ENCODE results near the gene ARHGDIG. TPM values are rescaled to one million over a fixed set of nuclear protein-coding genes. Genes with fewer than 3 reads are reported as not detected.

The ARHGDIG gene
- total and polyA plus RNA-seq, 4 donors, result 0.08 TPM; not detected in 3

DNA sequence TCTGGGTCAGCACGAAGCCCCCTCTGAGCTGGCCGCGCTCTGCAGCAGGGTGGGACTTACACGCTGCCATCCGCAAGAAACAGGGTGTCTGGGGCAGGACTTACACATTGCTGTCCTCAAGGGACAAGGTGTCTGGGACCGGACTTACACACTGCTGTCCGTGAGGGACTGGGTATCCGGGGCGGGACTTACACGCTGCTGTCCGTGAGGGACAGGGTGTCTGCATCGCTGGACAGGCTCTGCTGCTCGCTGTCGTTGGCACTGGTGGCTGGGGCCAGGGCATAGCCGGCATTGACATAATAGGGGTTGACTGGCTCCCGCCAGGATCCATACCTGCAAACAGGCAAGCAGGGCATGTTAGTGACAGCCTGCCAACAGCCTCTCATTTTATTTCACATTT lies 34.0 kb downstream of the ARHGDIG start:
- Histone ChIP-seq H3K36me3 (ENCODE audit: control insufficient read depth in 4 of 4, insufficient read depth in 3 of 4, low read depth in 1 of 4, low read length in 3 of 4) (peaks cover 0 to 32% (median 8%) of the 10 kb centered on the region in 4 donors), H3K27me3 (ENCODE audit: control insufficient read depth in 4 of 4, insufficient read depth in 4 of 4, low read length in 3 of 4) (no peaks in the 10 kb centered on the region), H3K4me3 (ENCODE audit: low read depth in 1 of 3, low read length in 3 of 3) (no peak overlapping the region), H3K27ac (ENCODE audit: low read depth in 1 of 2, low read length in 2 of 2) (no peak overlapping the region), H3K9ac (ENCODE audit: low read depth in 1 of 2, low read length in 2 of 2) (no peak overlapping the region), H3K4me1 (ENCODE audit: control insufficient read depth in 4 of 4, insufficient read depth in 4 of 4, low read length in 3 of 4) (no peaks in the 10 kb centered on the region), H3K9me3 (ENCODE audit: control insufficient read depth in 4 of 4, low read length in 3 of 4) (no peaks in the 10 kb centered on the region)
- 96% methylated on average over 16 of the region's 16 CpGs for WGBS
- TF ChIP-seq YY1 (IDR thresholded peaks at IDR 0.05) (no peak), FOXA2 (IDR thresholded peaks at IDR 0.05) (no peak), SP1 (IDR thresholded peaks at IDR 0.05) (no peak), EGR1 (IDR thresholded peaks at IDR 0.05; ENCODE audit: low read depth in 2 of 2) (no peak), RAD21 (IDR thresholded peaks at IDR 0.05) (no peak), JUND (IDR thresholded peaks at IDR 0.05) (no peak)
- TF ChIP-seq, protein P1, sequence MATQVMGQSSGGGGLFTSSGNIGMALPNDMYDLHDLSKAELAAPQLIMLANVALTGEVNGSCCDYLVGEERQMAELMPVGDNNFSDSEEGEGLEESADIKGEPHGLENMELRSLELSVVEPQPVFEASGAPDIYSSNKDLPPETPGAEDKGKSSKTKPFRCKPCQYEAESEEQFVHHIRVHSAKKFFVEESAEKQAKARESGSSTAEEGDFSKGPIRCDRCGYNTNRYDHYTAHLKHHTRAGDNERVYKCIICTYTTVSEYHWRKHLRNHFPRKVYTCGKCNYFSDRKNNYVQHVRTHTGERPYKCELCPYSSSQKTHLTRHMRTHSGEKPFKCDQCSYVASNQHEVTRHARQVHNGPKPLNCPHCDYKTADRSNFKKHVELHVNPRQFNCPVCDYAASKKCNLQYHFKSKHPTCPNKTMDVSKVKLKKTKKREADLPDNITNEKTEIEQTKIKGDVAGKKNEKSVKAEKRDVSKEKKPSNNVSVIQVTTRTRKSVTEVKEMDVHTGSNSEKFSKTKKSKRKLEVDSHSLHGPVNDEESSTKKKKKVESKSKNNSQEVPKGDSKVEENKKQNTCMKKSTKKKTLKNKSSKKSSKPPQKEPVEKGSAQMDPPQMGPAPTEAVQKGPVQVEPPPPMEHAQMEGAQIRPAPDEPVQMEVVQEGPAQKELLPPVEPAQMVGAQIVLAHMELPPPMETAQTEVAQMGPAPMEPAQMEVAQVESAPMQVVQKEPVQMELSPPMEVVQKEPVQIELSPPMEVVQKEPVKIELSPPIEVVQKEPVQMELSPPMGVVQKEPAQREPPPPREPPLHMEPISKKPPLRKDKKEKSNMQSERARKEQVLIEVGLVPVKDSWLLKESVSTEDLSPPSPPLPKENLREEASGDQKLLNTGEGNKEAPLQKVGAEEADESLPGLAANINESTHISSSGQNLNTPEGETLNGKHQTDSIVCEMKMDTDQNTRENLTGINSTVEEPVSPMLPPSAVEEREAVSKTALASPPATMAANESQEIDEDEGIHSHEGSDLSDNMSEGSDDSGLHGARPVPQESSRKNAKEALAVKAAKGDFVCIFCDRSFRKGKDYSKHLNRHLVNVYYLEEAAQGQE (IDR thresholded peaks at IDR 0.05), result no peak
- no peak for DNase-seq (ENCODE audit: low spot score)

DNA sequence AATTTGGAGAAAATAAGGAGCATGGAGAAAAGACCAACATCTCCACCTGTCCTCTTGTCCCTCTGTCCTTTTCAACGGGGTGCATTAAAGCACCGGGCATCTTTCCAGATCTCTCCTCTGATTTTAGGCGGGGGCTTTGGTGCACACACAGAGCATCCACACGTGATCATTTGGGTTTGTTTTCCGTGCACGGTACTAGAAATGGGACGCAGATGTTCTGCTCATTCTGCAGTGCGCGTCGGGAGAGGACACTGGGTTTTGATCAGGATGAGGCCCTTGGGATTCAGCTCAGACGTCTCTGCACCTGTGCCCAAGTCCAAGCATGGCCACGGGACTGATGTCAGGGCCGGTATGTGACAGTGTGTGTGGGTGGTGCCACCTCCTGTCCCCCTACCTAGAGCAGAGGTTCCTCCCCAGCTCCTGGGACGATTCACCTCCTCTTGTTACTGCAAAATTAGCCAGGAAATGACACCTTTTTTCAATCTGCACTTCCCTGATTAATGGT lies 34.5 kb downstream of the ARHGDIG start:
- Histone ChIP-seq H3K36me3 (ENCODE audit: control insufficient read depth in 4 of 4, insufficient read depth in 3 of 4, low read depth in 1 of 4, low read length in 3 of 4) (peaks cover 0 to 30% (median 8%) of the 10 kb centered on the region in 4 donors), H3K9me3 (ENCODE audit: control insufficient read depth in 4 of 4, low read length in 3 of 4) (no peaks in the 10 kb centered on the region), H3K27me3 (ENCODE audit: control insufficient read depth in 4 of 4, insufficient read depth in 4 of 4, low read length in 3 of 4) (no peaks in the 10 kb centered on the region), H3K9ac (ENCODE audit: low read depth in 1 of 2, low read length in 2 of 2) (no peak overlapping the region), H3K27ac (ENCODE audit: low read depth in 1 of 2, low read length in 2 of 2) (no peak overlapping the region), H3K4me3 (ENCODE audit: low read depth in 1 of 3, low read length in 3 of 3) (no peak overlapping the region), H3K4me1 (ENCODE audit: control insufficient read depth in 4 of 4, insufficient read depth in 4 of 4, low read length in 3 of 4) (no peaks in the 10 kb centered on the region)
- TF ChIP-seq, protein P2, sequence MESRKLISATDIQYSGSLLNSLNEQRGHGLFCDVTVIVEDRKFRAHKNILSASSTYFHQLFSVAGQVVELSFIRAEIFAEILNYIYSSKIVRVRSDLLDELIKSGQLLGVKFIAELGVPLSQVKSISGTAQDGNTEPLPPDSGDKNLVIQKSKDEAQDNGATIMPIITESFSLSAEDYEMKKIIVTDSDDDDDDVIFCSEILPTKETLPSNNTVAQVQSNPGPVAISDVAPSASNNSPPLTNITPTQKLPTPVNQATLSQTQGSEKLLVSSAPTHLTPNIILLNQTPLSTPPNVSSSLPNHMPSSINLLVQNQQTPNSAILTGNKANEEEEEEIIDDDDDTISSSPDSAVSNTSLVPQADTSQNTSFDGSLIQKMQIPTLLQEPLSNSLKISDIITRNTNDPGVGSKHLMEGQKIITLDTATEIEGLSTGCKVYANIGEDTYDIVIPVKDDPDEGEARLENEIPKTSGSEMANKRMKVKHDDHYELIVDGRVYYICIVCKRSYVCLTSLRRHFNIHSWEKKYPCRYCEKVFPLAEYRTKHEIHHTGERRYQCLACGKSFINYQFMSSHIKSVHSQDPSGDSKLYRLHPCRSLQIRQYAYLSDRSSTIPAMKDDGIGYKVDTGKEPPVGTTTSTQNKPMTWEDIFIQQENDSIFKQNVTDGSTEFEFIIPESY (IDR thresholded peaks at IDR 0.05), result no peak
- TF ChIP-seq EGR1 (IDR thresholded peaks at IDR 0.05; ENCODE audit: low read depth in 2 of 2) (no peak), HNF4A (conservative IDR thresholded peaks at IDR 0.05) (no peak), GABPA (IDR thresholded peaks at IDR 0.05 in 1 of 2, conservative IDR thresholded peaks at IDR 0.05 in 1 of 2) (no peak), RXRA (IDR thresholded peaks at IDR 0.05) (no peak), YY1 (IDR thresholded peaks at IDR 0.05) (no peak), RAD21 (IDR thresholded peaks at IDR 0.05) (no peak), HNF4G (IDR thresholded peaks at IDR 0.05) (no peak), SP1 (IDR thresholded peaks at IDR 0.05) (no peak), FOXA2 (IDR thresholded peaks at IDR 0.05) (no peak), FOXA1 (IDR thresholded peaks at IDR 0.05) (no peak), JUND (IDR thresholded peaks at IDR 0.05) (no peak), TAF1 (conservative IDR thresholded peaks at IDR 0.05) (no peak)
- TF ChIP-seq, protein P1 (IDR thresholded peaks at IDR 0.05), result no peak
- WGBS, result 88% methylated on average over 14 of the region's 14 CpGs
- no peak for DNase-seq (ENCODE audit: low spot score)

Data from liver (tissue), 9 donors.